Forelimb muscle (tissue), 1 donor: ENCODE data around the gene WDR7. TPM values are rescaled to one million over a fixed set of nuclear protein-coding genes. Genes with fewer than 3 reads are reported as not detected.

Experiments used
- DNase-seq: peaks from one replicate; pipeline ENCODE4 v3.0.0-alpha.2; 2013; ENCODE audit warnings: low read depth
- polyA plus RNA-seq: library from polyadenylated mRNA; unstranded; fragments of 120-200 nt; gene quantifications from one replicate; pipeline ENCODE4 v1.2.1, GENCODE V29; 2013; ENCODE audit not compliant: insufficient read length

Gene WDR7
- polyA plus RNA-seq, 1 donor: 8.9 TPM

GRCh38 chr18:56722518-56722917 lies 71.4 kb downstream of the WDR7 start:
- no peak for DNase-seq

GRCh38 chr18:56723068-56723467 lies 71.9 kb downstream of the WDR7 start:
- DNase-seq: no peak

- DNase-seq: no peak
Measured at GRCh38 chr18:56723706-56724105, 72.5 kb downstream of the WDR7 start.

- DNase-seq: no peak
Measured at GRCh38 chr18:56726906-56727305, 75.7 kb downstream of the WDR7 start.

DNA sequence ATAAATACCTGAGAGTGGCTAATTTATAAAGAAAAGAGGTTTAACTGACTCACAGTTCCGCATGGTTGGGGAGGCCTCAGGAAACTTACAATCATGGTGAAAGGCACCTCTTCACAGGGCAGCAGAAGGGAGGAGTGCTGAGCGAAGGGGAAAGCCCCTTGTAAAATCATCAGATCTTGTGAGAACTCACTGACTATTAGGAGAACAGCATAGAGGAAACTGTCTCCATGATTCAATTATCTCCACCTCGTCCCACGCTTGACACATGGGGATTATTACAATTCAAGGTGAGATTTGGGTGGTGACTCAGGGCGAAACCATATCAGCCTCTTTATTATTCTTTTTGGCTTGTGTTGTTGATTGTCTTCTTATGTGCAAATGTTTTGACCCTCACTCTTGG lies 76.2 kb downstream of the WDR7 start:
- DNase-seq: no peak

GRCh38 chr18:56728741-56729140 lies 77.6 kb downstream of the WDR7 start:
- no peak for DNase-seq

GRCh38 chr18:56738184-56738583 lies 87.0 kb downstream of the WDR7 start:
- no peak for DNase-seq

GRCh38 chr18:56739731-56740130 lies 88.6 kb downstream of the WDR7 start:
- no peak for DNase-seq

GRCh38 chr18:56740645-56741044 lies 89.5 kb downstream of the WDR7 start:
- no peak for DNase-seq

DNA sequence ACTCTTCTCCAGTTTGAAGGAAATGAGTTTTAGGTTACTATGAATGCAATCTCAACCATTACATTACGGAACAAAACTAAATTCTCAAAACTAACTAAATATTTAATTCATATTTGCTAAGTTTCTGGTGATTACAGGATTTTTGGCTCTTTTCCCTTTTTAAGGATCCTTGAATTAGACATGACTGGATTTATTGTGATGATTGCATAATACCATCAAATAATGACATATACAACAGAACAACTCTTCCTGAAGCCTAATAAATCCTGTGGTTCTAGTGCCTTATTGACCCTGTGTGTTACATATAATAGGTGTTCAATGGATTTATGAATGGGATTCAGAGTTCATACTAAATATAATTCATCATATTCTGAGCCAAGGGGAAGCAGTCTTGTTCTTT lies 90.5 kb downstream of the WDR7 start:
- DNase-seq: no peak

DNA sequence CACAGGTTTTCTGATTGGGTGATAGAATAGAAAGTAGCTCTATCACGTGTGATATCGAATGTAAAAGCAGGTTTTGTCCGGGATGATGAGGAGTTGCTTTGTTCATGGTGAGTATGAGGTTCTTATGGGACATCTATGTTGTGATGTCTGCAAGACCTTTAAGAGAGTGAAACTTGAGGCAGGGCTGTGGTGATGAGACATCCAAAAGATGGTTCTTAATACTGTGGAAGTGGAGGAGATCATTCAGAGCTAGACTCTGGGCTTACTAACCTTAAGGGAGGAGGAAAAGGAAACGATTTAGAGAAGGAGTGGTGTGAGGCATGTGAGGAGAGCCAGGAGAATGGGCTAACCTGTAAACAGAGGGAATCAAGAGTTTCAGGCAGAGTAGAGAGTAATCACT lies 92.0 kb downstream of the WDR7 start:
- no peak for DNase-seq

DNA sequence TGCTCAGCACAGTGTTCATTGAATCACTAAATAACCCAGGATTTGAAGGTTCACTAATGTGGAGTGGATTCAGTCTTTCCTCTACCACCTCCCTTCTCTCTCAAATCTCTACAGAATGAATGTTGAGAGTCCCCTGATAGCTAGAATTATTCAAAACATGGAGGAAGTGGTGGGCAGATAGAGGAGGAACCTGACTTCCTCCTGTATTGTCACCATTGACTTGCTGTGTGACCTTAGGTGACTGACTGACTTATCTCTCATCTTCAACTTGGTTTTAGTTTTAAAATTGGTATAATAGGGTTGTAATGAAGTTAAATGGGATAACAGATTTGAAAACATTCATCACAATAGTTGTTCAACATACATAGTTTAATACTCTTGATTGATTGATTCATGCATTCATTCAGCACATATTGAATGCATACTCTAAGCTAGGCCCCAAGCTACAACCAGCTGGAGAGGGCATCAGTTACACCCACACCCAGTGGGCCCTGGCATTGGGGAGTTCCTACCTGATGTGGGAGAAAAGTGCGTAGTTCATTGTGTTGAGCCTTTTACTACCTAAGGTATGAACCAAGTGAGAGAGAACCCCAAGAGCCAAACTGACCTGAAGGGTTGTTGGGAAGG lies 96.0 kb downstream of the WDR7 start:
- no peak for DNase-seq

DNA sequence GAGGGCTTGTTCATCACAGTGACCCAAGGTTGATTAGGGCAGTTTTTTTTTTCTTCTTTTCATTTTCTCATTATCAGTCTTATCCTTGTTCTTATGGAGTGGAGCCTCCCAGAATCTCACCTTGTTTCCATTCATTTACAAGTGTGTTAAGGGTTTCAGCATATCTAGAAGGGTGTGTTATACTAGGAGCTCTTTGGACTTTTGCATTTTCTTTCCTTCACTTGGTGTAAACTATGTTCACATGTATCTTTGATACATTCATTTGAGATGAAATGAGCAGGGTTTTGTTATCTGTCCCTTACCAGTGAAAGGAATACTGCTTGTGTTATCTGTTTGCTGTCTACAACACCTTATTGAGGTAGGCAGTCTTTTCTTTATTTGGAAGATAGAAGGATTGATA lies 96.7 kb downstream of the WDR7 start:
- DNase-seq: no peak

GRCh38 chr18:56748698-56749268 lies 97.6 kb downstream of the WDR7 start:
- peak; percentile 24 for DNase-seq

GRCh38 chr18:56756966-56757365 lies 105.8 kb downstream of the WDR7 start:
- peak; percentile 8 for DNase-seq

DNA sequence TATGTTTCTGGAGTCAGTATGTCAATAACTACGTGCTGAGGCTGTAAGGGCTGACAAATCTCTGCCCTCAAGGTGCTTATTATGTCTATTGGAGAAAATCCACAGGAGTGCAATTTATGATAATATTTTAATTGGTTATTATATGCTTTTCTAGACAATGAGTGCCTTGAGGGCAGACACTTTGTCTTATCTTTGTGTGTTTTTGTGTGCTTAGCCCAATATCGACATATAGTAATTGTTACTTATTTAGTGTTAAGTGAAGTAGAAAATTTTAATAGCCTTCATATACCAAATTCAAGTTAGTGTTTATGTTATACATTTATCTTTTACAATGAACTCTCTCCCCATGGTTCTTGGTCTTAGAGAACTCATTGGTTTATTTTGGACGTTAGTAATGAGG lies 118.9 kb downstream of the WDR7 start:
- no peak for DNase-seq

DNA sequence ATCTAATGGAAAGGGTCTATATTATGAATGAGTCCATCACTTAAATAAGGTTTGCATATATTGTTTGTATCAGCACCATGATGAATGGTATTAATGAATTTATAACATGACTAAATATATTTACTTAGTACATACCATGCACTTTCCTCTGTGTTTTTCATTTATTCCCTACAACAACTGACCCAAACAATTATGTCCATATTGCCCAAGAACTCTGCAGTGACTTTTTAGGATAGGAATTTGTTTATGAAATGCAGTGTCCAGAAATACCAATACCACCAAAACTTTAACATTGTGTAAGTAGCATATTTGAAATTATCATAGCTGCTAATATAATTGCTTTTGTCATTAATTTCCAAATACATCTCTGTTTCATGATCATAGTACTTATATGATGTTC lies 119.7 kb downstream of the WDR7 start:
- DNase-seq: no peak

DNA sequence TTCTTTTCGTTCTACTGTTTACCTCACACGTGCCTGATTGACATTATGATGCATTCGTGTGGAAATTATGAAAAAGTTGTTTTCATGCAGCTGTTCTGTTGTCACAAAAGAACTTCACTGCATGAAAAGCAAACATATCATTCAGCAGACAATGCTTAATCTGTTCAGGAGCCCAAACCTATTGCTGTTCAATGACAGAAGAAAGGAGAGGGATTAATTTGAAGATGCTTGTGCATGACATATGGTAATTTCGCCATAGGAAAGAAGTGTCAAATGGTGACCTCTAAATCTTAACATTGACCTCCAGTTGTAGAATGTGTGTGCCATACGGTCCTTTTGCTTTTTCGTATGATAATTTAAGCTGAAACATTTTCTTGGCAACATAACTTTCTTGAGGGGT lies 124.5 kb downstream of the WDR7 start:
- no peak for DNase-seq

DNA sequence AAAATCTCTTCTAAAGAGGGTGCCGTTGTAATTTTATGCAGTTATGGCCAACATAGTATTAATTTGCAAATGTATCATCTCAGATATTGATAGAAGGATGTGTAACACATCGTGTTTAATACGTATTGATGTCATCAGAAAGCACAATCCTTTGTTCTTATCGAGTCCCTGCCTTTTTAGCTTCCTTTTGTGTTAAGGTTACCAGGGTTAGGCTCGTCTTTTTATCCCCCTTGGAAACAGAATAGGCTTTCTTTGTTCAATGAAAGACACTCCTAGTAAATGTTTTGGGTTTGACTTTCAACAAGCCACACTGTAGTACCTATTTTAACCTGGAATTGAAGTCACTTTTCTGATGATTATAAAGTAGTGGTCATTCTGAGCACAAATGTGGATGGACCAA lies 136.2 kb downstream of the WDR7 start:
- no peak for DNase-seq

DNA sequence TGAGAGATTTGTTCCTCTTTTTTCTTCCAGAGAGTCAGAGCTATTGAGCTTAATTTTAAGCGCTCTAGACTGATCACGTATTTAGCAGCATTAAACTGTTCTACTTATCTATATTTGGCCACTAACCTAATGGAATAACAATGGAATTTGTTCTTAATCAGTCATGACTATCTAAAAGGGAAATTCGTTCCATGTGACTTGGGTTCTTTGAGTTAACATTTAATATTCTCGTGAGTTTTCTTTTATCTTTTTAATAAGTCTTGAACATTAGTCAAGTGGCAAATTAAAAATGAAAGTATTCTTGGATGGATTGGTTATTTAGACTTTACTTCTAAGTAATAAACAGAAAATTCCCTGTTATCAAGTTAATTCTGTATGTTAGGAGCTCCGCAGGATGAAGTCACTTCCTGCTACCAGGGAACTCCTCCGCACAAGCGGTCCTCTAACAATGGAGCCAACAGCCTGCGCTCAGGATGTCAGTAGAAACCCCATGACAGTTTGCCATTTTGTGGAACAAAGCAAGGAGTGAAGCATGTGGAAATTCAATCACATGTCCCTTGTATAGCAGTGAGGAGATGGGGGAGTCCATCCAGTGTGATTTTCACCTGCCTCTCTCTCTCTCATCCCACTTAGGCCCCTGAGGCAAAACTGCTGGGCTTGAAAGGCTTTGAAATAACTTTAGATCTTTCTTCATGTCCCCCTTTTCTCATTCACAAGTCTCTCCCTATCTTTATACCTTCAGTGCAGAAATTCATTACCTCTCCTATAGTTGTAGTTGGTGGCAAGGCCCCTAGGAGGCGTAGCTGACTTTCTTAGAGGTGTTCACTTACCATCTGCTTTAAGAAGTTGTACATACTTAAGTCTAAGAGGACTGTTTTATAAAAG lies 138.1 kb downstream of the WDR7 start:
- DNase-seq: no peak

DNA sequence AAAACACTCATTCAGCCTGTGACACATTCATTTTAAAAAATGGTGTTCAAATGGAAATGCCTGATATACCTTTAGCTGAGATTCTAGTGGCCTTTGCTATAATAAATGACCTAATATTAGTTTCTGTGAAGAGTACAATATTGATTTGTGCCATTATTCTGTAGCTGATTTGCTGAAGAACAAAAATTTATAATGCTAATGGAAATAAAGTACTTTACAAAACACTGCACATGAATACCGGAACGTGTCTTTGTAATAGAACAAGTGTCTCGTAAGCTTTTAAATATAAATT lies 138.7 kb downstream of the WDR7 start:
- DNase-seq: no peak

- DNase-seq: no peak
Measured at GRCh38 chr18:56795381-56795780, 144.2 kb downstream of the WDR7 start.

GRCh38 chr18:56799756-56800155 lies 148.6 kb downstream of the WDR7 start:
- DNase-seq: no peak
